Breast epithelium (tissue), 3 donors: ENCODE results near the gene ADARB1.

Source experiments
- CTCF ChIP-seq, 3 donors: fragments of 450-650 bp; IDR thresholded peaks; one replicate each; pipeline ENCODE4 v1.5.1; 2016 to 2017; ENCODE audit warnings: antibody characterized with exemption in 3 of 3, mild to moderate bottlenecking in 3 of 3, moderate library complexity in 3 of 3
- POLR2A ChIP-seq: fragments of 450-650 bp; IDR thresholded peaks from one replicate; pipeline ENCODE4 v1.6.1; 2016; ENCODE audit warnings: antibody characterized with exemption, mild to moderate bottlenecking, moderate library complexity
- POLR2AphosphoS5 ChIP-seq, 3 donors: sonication (generic); formaldehyde crosslinking; IDR thresholded peaks; one replicate each; pipeline ENCODE4 v1.6.1; 2017; ENCODE audit warnings: antibody characterized with exemption in 3 of 3

DNA sequence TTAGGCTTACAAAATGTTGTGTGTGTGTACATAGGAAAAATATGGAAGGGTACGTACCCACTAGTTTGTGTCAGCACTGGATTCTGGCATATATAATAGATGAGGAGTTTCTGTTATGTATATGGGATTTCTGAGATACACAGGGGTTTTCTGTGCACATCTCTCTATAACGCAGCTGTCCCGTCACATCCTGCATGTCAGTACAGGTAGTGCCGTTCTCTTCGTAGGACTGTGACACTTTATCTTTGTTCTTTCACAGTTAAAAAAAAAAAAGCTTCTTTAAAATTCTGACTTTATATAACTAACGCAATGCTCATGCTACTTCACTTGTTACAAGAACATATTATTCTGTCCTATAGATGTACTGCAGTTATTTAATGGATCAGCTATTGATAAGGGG lies 42.9 kb downstream of the ADARB1 start:
- TF ChIP-seq POLR2A (no peak), POLR2AphosphoS5 (IDR thresholded peaks at IDR 0.05) (no peak), CTCF (IDR thresholded peaks at IDR 0.05) (no peak)
